Body of pancreas (tissue), 4 donors: ENCODE measurements around the gene ITIH4. TPM values are rescaled to one million over a fixed set of nuclear protein-coding genes. Genes with fewer than 3 reads are reported as not detected.

Experiments used
- ATAC-seq: fragments of 150-250 bp; one replicate; pipeline ENCODE4 v1.9.1; 2016
- DNase-seq, 4 donors: peaks; one replicate each; pipeline ENCODE4 v3.0.0-alpha.2; 2019
- H3K27ac ChIP-seq, 4 donors: fragments of 200-600 bp; sonication (generic); 1 replicate in 3 of 4; 2 replicates in 1 of 4; pipeline versions ENCODE4 v1.5.1 to v1.6.1; 2016 to 2019; ENCODE audit warnings: mild to moderate bottlenecking in 1 of 4, mixed read lengths in 1 of 4, moderate library complexity in 1 of 4
- H3K27me3 ChIP-seq, 2 donors: fragments of 200-600 bp; sonication (generic); one replicate each; pipeline ENCODE4 v1.6.0; 2016; ENCODE audit warnings: mild to moderate bottlenecking in 1 of 2
- H3K36me3 ChIP-seq, 2 donors: fragments of 200-600 bp; sonication (generic); replicated peaks in 1 of 2; 2 replicates each; pipeline ENCODE4 v1.5.1; 2016; ENCODE audit warnings: low read depth in 2 of 2; ENCODE audit not compliant: insufficient read depth in 1 of 2
- H3K4me1 ChIP-seq: fragments of 200-600 bp; sonication (generic); one replicate; pipeline ENCODE4 v1.6.0; 2016
- H3K4me3 ChIP-seq, 2 donors: fragments of 200-600 bp; sonication (generic); 1 replicate in 1 of 2; 2 replicates in 1 of 2; pipeline ENCODE4 v1.5.1; 2016 to 2019
- H3K9me3 ChIP-seq, 3 donors: fragments of 200-600 bp; sonication (generic); 1 replicate in 2 of 3; 2 replicates in 1 of 3; pipeline ENCODE4 v1.5.1; 2016
- CTCF ChIP-seq, 7 experiments: fragments of 450-650 bp in 4 of 7; fragments of 200-600 bp in 3 of 7; sonication (generic) in 3 of 7; IDR thresholded peaks; one replicate each; pipeline ENCODE4 v1.5.1; 2016 to 2019; ENCODE audit warnings: antibody characterized with exemption in 7 of 7
- POLR2A ChIP-seq, 3 donors: fragments of 450-650 bp; IDR thresholded peaks; one replicate each; pipeline ENCODE4 v1.6.1; 2016; ENCODE audit warnings: antibody characterized with exemption in 3 of 3, mild to moderate bottlenecking in 2 of 3
- WGBS, 2 donors: methylation state at CpG; one replicate each; pipeline ENCODE4 v1.1.5; 2017; 5-methylcytosine and 5-hydroxymethylcytosine counted together
- intact Hi-C: fragments of 100-400 bp; cut with DNase I; formaldehyde crosslinking; loops from one replicate; pipeline ENCODE4 v1.15.1; 2023
- microRNA-seq, 2 donors: library from miRNA; unstranded; fragments of <30 nt; microRNA quantifications; one replicate each; pipeline ENCODE4, GENCODE V29; 2016; ENCODE audit warnings: borderline number of aligned reads in 2 of 2, borderline replicate concordance in 2 of 2
- small RNA-seq: library from RNA; depleted of rRNA; stranded (forward); fragments of <200 nt; gene quantifications from one replicate; pipeline ENCODE3, GENCODE V24; 2016
- total RNA-seq, 2 donors: library from RNA; depleted of rRNA; stranded (reverse); fragments of >200 nt; gene quantifications; one replicate each; pipeline ENCODE4 v1.1.0, GENCODE V29; 2016

Gene ITIH4
- total RNA-seq, 2 donors from 2014 or later: 60.7 to 86.7 TPM

DNA sequence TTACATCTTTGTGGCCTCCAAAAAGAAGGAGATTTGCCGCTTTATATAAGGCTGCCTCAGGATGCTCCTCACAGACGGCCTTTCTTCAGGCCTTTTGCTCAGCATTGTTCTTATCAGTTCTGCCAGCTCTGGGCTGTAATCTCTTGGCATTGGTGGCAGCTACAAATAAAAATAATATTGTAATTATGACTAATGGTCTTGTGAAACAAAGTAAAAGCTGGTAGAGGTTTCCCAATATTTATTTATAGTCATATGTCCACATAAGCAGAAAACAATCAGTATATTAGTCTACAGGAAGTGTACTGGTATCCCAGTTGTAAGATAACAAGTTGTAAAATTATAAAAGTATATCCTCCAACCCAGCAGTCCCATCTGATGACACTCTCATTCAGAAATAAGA lies 67.0 kb downstream of the ITIH4 start:
- ATAC-seq (peak; percentile 53), DNase-seq (peak in 1 of 4 donors; percentile 30)
- TF ChIP-seq POLR2A (IDR thresholded peaks at IDR 0.05) (no peak), CTCF (IDR thresholded peaks at IDR 0.05) (no peak)
- peaks cover 10% of the 10 kb centered on the region for H3K4me1 ChIP-seq
- no peaks in the 10 kb centered on the region for H3K9me3 ChIP-seq
- H3K27me3 ChIP-seq: no peaks in the 10 kb centered on the region
- intact Hi-C loops: no loop called here
- H3K4me3 ChIP-seq: no peak overlapping the region
- H3K27ac ChIP-seq: peak overlapping the region in 1 of 4 donors; percentile 34
- WGBS, 2 donors: 59 to 74% methylated on average over 2 of the region's 2 CpGs
- peaks cover 0 to 16% of the 10 kb centered on the region in 2 donors for H3K36me3 ChIP-seq

Small RNA genes lying within 50 kb of the gene (microRNA-seq; reads per million reads assigned to microRNA genes)
- 0 reads per million in 2 donors for gene MIR8064

Small RNA genes lying within 50 kb of the gene (small RNA-seq; reads per million reads assigned to genes)
- not detected for gene MIR8064
- gene MUSTN1: not detected

Other genes with a start within 250 kb of the ITIH4 start
- gene PBRM1, start 144.8 kb downstream of the ITIH4 start, total RNA-seq: 10 to 100 TPM; 62.3 to 72.8 TPM
- 100 to 1,000 TPM in 1 of 2 donors, 10 to 100 TPM in 1; 46.2 to 122 TPM for gene GNL3, start 144.6 kb downstream of the ITIH4 start, total RNA-seq
- gene GLT8D1, start 124.9 kb downstream of the ITIH4 start, total RNA-seq: 10 to 100 TPM; 43.8 to 92.0 TPM
- 10 to 100 TPM; 33.0 to 59.9 TPM for gene SPCS1, start 124.6 kb downstream of the ITIH4 start, total RNA-seq
- gene NEK4, start 59.7 kb downstream of the ITIH4 start, total RNA-seq: 10 to 100 TPM; 10.1 to 73.2 TPM
- 1 to 10 TPM in 1 of 2 donors, not detected in 1; 4.4 TPM for gene ITIH1, start 53.1 kb downstream of the ITIH4 start, total RNA-seq
- 1 to 10 TPM in 1 of 2 donors, not detected in 1; 1.6 TPM for gene ITIH3, start 35.9 kb downstream of the ITIH4 start, total RNA-seq
- 1 to 10 TPM in 1 of 2 donors, not detected in 1; 3.9 TPM for gene MUSTN1, start 4.3 kb upstream of the ITIH4 start, total RNA-seq
- gene STIMATE, start 66.9 kb upstream of the ITIH4 start, total RNA-seq: 10 to 100 TPM; 13.0 to 63.0 TPM
- gene SFMBT1, start 215.4 kb upstream of the ITIH4 start, total RNA-seq: 10 to 100 TPM in 1 of 2 donors, 1 to 10 TPM in 1; 6.9 to 17.6 TPM